HEK293 (cell line): Measurements from ENCODE around the gene TMEM191C.
"Not testable (repeated sequence)": the region's sequence is repeated elsewhere in the genome, so short reads cannot be mapped to it uniquely, and the experiment has no call there.

Source experiments
- CTCF ChIP-seq: fragments of 450-650 bp; formaldehyde crosslinking; IDR thresholded peaks from 2 replicates; pipeline ENCODE4 v1.5.1; 2016; ENCODE audit warnings: missing biosample characterization, missing genetic modification characterization
- REPIN1 ChIP-seq: fragments of 450-650 bp; formaldehyde crosslinking; IDR thresholded peaks from 2 replicates; pipeline ENCODE4 v1.5.1; 2017; ENCODE audit warnings: missing biosample characterization, missing genetic modification characterization, low read depth
- REST ChIP-seq: fragments of 450-650 bp; formaldehyde crosslinking; IDR thresholded peaks from 2 replicates; pipeline ENCODE4 v1.5.1; 2016; ENCODE audit warnings: missing biosample characterization, missing genetic modification characterization
- TCF7L2 ChIP-seq: IDR thresholded peaks from 2 replicates; pipeline ENCODE4 v1.6.1; 2011; ENCODE audit warnings: low read depth, mild to moderate bottlenecking, inconsistent platforms, low read length, moderate library complexity, borderline replicate concordance
- ZNF146 ChIP-seq: fragments of 450-650 bp; formaldehyde crosslinking; IDR thresholded peaks from 2 replicates; pipeline ENCODE4 v1.5.1; 2016; ENCODE audit warnings: missing biosample characterization, missing genetic modification characterization
- ZNF184 ChIP-seq: fragments of 450-650 bp; IDR thresholded peaks from 2 replicates; pipeline ENCODE4 v1.5.1; 2018; ENCODE audit warnings: missing biosample characterization, mild to moderate bottlenecking, missing genetic modification characterization
- ZNF350 ChIP-seq: fragments of 450-650 bp; formaldehyde crosslinking; IDR thresholded peaks from 2 replicates; pipeline ENCODE4 v1.5.0; 2017; ENCODE audit warnings: missing biosample characterization, mild to moderate bottlenecking, missing genetic modification characterization

- TF ChIP-seq ZNF350 (tag by site-specific recombination); ZNF146 (tag by site-specific recombination); ZNF184; CTCF (tag by site-specific recombination); REPIN1 (tag by site-specific recombination); TCF7L2; REST (tag by site-specific recombination): not testable (repeated sequence)
Observed at GRCh38 chr22:21440018-21440636, 27.1 kb upstream of the TMEM191C start.
